GM23248 (cell line): ENCODE results near the gene SPATA32.

Source experiments
- EZH2 ChIP-seq: fragments of 200-600 bp; sonication (generic); IDR thresholded peaks from 2 replicates; pipeline ENCODE4 v1.6.1; 2018; ENCODE audit warnings: antibody characterized with exemption, mild to moderate bottlenecking; ENCODE audit not compliant: insufficient read depth, poor library complexity, severe bottlenecking
- EZH2phosphoT487 ChIP-seq: fragments of 200-600 bp; sonication (generic); IDR thresholded peaks from 2 replicates; pipeline ENCODE4 v1.6.1; 2018; ENCODE audit warnings: antibody characterized with exemption, moderate library complexity, mild to moderate bottlenecking, low read depth; ENCODE audit not compliant: insufficient read depth

- TF ChIP-seq EZH2 (no peak), EZH2phosphoT487 (no peak)
Observed at GRCh38 chr17:45260204-45260783, 1.6 kb downstream of the SPATA32 start.
